BLaER1 (cell line): ENCODE measurements around the gene MAP1B.

Experiments
- H3K27ac ChIP-seq: shearing (Covaris generic); formaldehyde crosslinking; 2 replicates; pipeline ENCODE4 v1.8.1; 2022
- H3K27me3 ChIP-seq: shearing (Covaris generic); formaldehyde crosslinking; 2 replicates; pipeline ENCODE4 v1.8.1; 2022
- H3K36me3 ChIP-seq: shearing (Covaris generic); formaldehyde crosslinking; 2 replicates; pipeline ENCODE4 v1.8.1; 2022
- H3K4me1 ChIP-seq: shearing (Covaris generic); formaldehyde crosslinking; 2 replicates; pipeline ENCODE4 v1.8.1; 2022
- H3K4me2 ChIP-seq: shearing (Covaris generic); formaldehyde crosslinking; 2 replicates; pipeline ENCODE4 v1.8.1; 2022
- H3K4me3 ChIP-seq: shearing (Covaris generic); formaldehyde crosslinking; 2 replicates; pipeline ENCODE4 v1.8.1; 2022
- H3K9ac ChIP-seq: shearing (Covaris generic); formaldehyde crosslinking; 2 replicates; pipeline ENCODE4 v1.8.1; 2022
- H3K9me3 ChIP-seq: shearing (Covaris generic); formaldehyde crosslinking; 2 replicates; pipeline ENCODE4 v1.8.1; 2022
- H4K20me1 ChIP-seq: shearing (Covaris generic); formaldehyde crosslinking; 2 replicates; pipeline ENCODE4 v1.8.1; 2022
- Cebpa-rat ChIP-seq: shearing (Covaris generic); IDR thresholded peaks from 2 replicates; pipeline ENCODE4 v1.8.1; 2022

Gene MAP1B

GRCh38 chr5:72252008-72252407 lies 144.7 kb downstream of the MAP1B start:
- no peak for TF ChIP-seq Cebpa-rat
- Histone ChIP-seq H3K9me3 (no peaks in the 10 kb centered on the region), H3K27ac (no peak overlapping the region), H3K36me3 (peaks cover 23% of the 10 kb centered on the region), H3K9ac (no peak overlapping the region), H3K4me3 (no peak overlapping the region), H3K27me3 (no peaks in the 10 kb centered on the region), H3K4me2 (no peak overlapping the region), H4K20me1 (peaks cover 9% of the 10 kb centered on the region; the same call in 1 of the 2 replicates), H3K4me1 (peaks cover 7% of the 10 kb centered on the region)

DNA sequence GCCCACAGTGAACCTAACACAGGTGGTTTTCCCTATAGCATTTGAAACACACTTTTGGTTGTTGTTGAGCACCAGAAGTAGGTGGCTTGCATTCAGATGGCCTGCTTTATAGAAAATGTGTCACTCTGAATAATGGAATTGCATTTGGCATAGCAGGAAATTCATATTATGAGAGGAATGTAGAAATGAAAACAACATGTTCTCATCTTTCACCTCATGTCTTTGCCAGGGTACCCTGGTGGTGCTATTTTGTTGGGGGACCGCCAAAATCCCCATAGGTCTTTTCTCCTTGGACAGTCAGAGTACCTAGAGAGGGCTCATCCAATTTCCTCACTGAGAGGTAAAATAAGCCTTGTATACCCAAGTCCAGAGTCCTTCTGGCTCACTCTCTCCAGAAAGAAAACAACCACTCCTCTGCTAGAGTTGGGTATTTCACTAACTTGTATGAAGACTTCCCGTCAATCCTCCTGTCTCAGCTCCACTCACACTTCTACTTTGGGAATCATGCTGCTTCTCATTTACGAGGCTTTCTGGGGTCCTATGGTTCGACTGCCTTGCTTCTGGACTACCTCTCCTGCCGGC lies 145.4 kb downstream of the MAP1B start:
- H3K9ac ChIP-seq, result no peak overlapping the region
- H3K36me3 ChIP-seq, result peaks cover 28% of the 10 kb centered on the region
- H3K27ac ChIP-seq, result no peak overlapping the region
- no peak for TF ChIP-seq Cebpa-rat
- peaks cover 9% of the 10 kb centered on the region; the same call in 1 of the 2 replicates for H4K20me1 ChIP-seq
- no peaks in the 10 kb centered on the region for H3K9me3 ChIP-seq
- no peak overlapping the region for H3K4me2 ChIP-seq
- peaks cover under 1% of the 10 kb centered on the region; the same call in 1 of the 2 replicates for H3K4me1 ChIP-seq
- H3K27me3 ChIP-seq, result no peaks in the 10 kb centered on the region
- no peak overlapping the region for H3K4me3 ChIP-seq

DNA sequence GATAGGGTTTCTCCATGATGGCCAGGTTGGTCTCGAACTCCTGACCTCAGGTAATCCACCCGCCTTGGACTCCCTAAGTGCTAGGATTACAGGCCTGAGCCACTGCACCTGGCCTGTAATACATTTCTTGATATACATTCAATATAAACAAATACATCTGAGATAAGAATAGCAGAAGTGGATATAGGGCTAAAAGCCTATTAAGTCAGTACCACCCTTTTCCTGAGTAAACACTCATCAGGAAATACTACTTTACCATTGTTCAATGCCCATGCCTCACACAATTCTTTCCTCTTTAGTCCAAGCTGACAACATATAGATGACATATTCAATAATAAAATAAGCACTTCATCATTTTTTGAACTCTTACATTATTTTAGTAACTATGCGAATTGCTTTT lies 148.0 kb downstream of the MAP1B start:
- H3K27ac ChIP-seq, result no peak overlapping the region

DNA sequence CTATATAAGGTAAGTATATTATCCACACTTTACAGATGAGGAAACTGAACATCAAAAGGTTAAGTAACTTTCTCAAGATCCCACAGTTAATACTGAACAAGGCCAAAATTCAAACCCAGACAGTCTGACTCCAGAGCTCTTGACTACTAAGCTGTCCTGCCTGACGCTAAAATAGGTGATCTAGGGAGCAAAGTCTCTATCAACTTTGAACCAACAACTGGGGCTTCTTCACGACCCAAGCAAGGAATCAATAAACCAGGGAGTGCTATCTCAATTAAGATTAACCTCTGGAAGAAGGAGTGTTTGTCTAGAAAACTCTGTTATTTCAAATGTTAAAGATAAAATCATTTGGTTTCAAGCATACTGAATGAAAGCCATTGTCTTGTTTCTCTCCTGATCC lies 148.4 kb downstream of the MAP1B start:
- Histone ChIP-seq H3K27me3 (no peaks in the 10 kb centered on the region), H3K4me1 (no peaks in the 10 kb centered on the region), H3K9me3 (no peaks in the 10 kb centered on the region), H3K27ac (no peak overlapping the region), H3K4me2 (no peak overlapping the region), H3K4me3 (no peak overlapping the region), H4K20me1 (peaks cover 9% of the 10 kb centered on the region; the same call in 1 of the 2 replicates), H3K36me3 (peaks cover 44% of the 10 kb centered on the region), H3K9ac (no peak overlapping the region)
- no peak for TF ChIP-seq Cebpa-rat

More for the DNA sequence above, 148.0 kb downstream of the MAP1B start:
- H3K4me2 ChIP-seq, result no peak overlapping the region
- no peaks in the 10 kb centered on the region for H3K4me1 ChIP-seq
- H3K9me3 ChIP-seq, result no peaks in the 10 kb centered on the region
- peaks cover 9% of the 10 kb centered on the region; the same call in 1 of the 2 replicates for H4K20me1 ChIP-seq
- TF ChIP-seq Cebpa-rat, result no peak
- peaks cover 43% of the 10 kb centered on the region for H3K36me3 ChIP-seq
- H3K4me3 ChIP-seq, result no peak overlapping the region
- H3K27me3 ChIP-seq, result no peaks in the 10 kb centered on the region
- H3K9ac ChIP-seq, result no peak overlapping the region

- no peaks in the 10 kb centered on the region for H3K27me3 ChIP-seq
- no peak overlapping the region for H3K4me3 ChIP-seq
- peaks cover 4% of the 10 kb centered on the region; the same call in 1 of the 2 replicates for H4K20me1 ChIP-seq
- no peak overlapping the region for H3K4me2 ChIP-seq
- H3K36me3 ChIP-seq, result peaks cover 47% of the 10 kb centered on the region
- no peak overlapping the region for H3K27ac ChIP-seq
- H3K9me3 ChIP-seq, result no peaks in the 10 kb centered on the region
- H3K4me1 ChIP-seq, result no peaks in the 10 kb centered on the region
- no peak for TF ChIP-seq Cebpa-rat
- no peak overlapping the region for H3K9ac ChIP-seq
Measured at GRCh38 chr5:72256536-72256935, 149.3 kb downstream of the MAP1B start.
